HG03159 (cell line): ENCODE results near the gene SLC39A11.

ENCODE experiments used
- ATAC-seq: cut with Tn5 transposase; IDR thresholded peaks from one replicate; pipeline ENCODE4 v1.9.1; 2021; ENCODE audit warnings: mild to moderate bottlenecking, moderate library complexity; ENCODE audit not compliant: unreplicated experiment

Gene SLC39A11

DNA sequence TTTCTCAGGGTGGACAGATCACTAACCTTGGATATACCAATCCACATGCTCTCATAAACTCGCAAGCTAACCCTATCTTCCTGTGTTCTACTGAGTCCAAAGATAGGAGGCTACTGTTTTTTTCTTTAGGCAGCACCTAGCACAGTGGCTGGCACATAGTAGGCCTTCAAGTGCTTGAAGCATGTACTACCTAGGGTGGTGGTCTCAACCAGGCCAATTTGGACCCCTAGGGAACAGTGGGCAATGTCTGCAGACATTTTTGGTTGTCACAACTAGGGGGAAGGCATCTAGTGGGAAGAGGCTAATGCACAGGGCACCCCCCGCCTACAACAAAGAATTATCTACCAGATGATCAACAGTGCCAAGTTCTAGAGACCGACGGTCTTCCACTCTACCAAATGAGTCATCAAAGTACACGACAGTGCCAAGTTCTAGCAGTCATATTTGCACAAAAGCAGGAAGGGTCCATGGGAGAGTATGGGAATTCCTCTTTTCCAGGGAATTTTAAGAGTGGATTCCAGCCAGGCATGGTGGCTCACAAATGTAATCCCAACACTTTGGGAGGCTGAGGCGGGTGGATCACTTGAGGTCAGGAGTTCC lies 390.3 kb downstream of the SLC39A11 start:
- ATAC-seq: no peak

DNA sequence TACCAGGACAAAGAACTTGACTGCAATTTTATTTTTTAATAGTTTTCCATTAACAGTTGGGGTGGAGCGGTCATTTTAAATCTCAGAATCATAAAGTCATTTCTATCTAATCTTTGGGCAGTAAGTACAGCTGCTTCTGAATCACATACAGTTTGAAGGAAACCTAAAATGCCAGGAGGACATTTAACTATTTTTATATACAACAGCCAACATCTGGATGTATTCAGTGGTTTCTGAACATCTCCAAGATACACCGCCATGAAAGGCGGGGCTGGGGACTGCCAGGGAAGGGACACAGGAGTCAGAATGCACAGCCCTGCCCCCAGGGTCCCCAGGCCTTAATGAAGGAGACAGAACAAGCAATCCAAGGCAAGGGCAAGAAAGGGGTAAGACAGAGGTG lies 392.3 kb downstream of the SLC39A11 start:
- no peak for ATAC-seq

DNA sequence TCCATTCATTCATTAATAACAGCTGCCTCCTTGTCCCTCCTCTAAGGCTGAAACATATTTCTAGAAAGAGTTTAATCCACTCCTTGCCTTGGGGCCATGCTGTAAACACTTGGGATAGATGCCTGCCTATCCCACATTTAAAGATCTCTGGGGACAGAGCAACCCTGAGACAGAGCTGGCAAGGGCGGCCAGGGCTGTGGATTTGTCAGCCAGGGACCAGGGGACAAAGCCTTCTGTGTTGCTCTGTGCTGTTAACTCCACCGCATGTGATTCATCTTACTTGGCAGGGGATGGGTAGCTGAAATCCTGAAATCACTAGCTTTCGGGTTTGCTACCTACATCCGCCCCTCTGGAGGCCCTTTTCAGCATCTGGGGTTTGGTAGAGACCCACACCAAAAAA lies 392.9 kb downstream of the SLC39A11 start:
- no peak for ATAC-seq

DNA sequence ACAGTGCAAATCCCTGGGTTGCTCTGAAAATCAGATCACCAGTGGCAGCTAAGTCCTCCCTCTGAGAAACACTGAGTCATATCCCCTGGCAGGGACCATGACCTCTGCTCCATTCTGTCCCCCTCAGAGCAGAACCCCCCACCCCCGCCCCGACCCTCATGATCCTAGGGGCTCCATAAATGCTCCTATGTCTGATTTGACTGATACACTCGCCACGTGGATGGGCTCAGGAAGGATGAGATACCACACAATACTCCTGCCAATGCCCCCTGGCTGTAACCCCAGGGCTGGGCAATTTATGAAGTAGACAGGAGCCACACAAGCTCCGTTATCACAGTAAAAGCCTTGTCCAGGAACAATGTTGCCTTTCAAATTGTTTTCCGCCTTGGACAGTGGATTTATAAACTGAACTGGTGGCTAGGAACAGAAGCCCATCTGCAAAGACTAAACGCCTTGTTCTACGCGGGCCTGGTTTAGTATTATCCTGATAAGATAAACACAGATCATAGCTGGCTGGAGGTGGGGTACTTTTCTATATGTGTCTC lies 394.8 kb downstream of the SLC39A11 start:
- no peak for ATAC-seq

DNA sequence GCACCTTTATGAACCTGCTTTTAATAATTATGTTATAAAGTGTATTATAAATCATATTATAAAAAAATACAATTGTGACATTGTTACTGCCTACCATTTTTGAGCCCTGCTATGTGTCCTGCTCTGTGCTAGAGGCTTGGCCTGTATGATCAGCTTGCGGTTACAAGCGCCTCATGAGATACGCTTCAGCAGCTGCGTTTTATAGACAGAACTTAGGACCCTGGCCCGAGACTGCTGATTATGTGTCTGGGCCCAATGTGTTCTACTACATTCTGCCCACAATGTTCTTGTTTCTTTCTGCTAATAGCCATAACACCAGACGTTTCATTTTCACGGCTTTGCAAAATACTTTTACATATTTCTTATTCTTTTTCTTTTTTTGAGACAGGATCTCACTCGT lies 395.8 kb downstream of the SLC39A11 start:
- ATAC-seq: no peak

DNA sequence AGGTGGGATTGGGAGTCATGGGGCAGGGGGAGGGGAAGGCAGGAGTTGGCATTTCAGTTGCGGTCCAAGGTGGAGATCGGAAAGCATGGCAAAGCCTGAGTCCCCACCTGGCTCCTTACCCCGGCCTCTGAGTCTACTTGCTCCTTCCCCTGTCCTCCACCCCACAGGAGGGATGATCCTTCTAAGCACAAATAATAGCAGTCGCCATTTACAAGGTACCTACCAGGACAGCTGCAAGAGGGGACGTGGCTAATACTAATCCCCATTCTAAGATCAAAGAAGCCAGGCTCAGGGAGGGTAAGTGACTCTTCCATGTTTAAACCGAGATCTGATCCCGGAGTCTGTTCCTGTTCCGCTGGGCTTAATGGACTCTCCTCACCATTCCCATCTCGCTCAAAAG lies 396.3 kb downstream of the SLC39A11 start:
- ATAC-seq: no peak

DNA sequence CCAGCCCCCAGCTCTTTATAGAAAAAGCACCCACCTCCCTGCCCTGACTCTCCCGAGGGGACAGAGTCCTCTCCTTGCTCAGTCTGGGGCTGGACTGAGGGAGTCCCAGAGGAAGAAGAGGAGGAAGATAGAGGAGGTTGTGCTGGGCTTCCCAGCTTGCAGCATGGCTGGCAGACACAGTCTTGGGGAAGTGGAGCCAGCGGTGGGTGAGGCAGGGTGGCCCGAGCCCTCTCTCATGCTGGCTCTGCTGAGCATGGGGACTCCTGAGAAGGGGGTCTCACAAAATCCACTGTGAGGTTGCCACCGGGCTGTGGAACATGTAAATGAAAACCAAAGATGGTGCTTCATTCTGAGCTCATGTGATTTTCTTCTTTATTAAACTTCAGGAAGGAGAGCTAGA lies 398.5 kb downstream of the SLC39A11 start:
- no peak for ATAC-seq

DNA sequence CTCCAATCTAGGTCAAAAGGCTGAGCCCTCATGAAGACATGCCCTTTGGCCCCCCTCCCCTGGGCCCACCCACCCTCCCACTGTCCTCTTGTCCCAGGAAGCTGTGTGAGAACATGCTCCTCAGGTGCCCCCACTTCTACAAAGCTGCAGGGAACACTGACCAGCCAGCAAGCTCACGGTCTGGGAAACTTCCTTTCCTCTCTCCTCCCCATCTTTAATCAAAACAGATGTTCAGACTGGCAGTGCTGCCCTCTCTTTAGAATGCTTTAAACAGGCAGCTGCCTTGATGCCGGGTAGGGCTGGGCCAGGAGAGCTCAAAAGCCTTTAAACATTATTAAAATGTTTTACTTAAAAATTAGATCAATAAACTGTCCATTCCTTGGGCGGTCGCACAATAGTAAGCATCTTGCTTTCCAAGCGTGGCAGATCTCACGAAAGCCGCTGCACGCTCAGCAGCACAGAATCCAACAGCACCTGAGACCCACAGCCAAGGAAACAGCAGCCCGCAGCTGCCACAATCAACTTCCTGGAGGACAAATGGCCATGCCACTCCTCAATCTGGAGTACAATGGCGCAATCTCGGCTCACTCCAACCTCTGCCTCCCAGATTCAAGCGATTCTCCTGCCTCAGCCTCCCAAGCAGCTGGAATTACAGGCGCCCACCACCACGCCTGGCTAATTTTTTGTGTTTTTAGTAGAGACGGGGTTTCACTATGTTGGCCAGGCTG lies 399.2 kb downstream of the SLC39A11 start:
- ATAC-seq: no peak

DNA sequence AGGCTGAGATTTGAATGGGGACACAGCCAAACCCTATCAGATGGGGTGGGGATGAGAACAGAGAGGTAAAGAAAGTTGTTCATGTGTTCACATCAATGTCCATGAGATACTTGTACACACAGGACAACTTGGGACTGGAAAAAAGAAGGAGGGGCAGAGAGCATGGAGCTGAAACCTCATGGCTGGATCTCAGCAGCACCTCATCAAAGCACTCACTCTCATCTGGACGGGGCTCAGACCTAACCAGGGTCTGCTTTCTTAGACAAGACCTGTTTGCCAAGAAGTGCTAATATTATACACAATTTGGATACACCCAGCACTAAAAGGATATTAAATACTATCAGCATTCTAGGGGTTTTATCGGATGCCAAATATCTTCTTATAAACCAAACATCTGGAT lies 399.8 kb downstream of the SLC39A11 start:
- no peak for ATAC-seq

DNA sequence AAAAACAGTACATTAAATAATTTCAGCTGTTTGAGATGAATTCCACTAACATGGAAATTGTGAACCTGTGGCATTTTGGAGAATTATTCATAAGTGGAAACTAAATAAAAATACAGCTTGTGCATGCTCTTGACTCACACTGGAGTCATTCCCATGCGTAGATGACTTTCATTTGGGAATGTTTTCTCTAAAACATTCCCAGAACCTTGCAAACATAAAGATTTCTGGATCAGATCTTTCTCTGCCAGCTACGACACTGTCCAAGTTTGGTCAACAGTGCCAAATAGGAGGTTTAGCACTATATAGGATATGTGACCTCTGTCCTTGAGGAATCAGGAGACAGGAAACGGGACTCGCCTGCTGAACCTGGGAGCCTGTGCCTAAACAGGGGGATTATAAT lies 400.9 kb downstream of the SLC39A11 start:
- ATAC-seq: no peak

DNA sequence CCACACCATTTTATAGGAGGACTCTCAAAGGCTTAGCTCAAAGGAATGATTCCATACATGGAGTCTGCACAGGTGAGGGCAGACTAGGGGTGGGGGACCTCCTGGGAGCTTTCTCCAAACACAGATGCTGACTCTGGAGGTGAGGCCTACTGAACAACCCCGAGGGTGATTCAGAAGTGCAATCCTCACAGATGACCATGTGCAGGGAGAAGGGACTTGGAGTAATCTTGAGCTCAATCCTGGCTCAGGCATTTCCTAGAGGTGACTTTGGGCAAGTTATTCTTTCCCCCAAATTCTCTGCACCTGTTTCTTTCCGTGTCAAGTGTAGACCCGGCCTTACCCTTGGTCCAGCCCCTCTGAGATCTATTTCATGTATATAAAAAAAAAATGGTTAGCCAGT lies 401.5 kb downstream of the SLC39A11 start:
- ATAC-seq: no peak

DNA sequence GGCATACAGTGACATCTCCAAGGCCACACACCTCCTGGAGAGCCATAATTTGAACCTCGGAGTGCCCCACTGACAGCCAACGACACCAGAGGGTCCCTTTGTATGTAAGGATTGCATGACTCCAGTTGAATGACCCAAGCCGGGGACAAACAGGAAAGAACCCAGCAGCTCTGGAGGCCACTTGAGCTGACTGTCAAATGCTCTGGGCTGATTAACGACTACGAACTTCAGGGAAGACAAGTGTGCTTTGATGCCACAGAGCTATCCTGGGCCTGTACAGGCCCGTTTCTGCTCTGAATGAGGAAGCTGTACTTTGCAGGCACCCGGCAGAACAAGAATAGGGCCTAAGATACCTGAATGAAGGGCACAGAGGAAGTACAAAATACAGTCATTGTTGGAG lies 404.6 kb downstream of the SLC39A11 start:
- ATAC-seq: no peak

DNA sequence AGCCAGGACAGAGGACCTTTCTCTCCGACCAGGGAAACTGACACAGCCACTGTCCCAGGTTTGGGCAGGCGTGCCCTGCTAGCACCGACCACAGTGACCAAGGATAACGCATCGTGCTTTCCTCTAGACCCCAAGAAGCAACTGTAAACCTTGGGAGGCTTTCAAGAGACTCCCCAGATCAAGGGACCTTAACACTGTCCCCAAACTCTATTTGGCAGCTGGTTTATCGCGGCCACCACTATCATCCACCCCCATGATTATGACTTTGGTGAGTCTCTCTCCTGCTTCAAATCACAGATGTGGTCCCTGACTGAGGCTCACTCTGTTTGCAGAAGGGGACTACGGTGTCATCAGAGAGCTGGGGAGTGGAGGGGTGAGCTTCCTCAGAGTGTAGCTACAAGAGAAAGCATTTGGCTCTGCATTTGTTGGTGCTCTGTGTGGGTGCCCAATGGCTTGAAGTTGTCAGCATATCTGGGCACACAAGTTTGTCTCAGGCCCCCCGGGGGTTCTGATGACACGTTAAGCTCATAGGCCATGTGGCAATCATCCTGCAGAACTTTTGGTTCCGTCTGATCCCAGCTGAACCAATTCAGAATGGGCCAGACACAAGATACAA lies 408.0 kb downstream of the SLC39A11 start:
- no peak for ATAC-seq

DNA sequence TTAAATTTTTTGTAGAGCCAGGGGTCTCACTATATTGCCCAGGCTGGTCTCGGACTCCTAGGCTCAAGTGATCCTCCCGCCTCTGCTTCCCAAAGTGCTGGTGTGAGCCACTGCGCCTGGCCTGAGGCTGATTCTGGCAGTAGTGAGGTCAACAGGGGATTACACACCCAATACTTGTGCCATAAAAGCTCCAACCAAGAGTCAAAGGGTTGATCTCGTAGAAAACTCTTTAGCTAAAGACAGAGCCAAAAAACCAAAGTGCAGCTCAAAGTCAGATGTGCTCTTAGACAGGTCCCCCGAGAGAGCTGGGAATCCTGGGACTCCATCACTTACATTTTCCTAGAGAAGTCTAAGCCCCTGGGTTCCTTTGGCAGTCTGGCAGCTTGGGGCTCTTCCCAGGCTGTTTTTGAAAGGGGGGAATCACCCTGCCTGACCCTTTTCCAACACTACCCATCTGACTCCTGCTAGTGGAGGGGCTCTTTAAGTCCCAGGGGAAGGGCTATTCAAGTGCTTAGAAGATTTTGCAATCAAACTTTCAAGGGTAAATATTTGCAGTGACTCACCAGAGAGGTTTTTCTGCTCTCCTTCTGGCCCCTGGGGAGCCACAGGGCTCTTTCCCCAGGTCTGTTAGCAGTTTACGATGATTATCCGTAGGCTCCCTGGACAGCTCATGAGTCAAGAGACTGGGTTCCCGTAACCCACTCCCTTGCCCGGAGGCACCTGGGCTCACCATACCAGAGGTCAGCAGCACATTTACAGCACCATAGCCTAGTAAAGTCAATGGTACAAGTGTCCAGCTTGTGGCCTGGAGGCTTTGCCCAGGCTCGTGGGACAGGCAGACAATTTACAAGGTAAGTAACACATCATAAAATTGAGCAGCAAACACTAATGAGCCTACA lies 408.7 kb downstream of the SLC39A11 start:
- ATAC-seq: no peak

DNA sequence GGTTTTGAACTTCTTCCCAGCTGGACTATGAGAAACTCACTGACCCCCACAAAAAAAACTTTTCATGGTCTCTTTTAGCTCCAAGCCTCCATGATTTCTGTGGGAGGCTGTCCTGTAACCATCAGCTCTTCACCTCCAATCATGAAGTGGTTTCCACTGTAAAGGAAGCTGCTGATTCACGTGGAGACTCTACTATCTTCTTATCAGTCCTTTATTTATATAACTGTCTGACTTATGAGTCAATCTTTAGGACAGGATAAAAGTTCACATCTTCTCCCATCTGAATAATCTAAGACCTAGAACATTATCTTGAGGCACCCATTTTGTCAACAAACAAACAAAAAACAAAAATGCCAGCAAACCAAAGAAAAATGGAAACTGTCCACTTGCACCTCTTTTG lies 409.9 kb downstream of the SLC39A11 start:
- ATAC-seq: no peak

DNA sequence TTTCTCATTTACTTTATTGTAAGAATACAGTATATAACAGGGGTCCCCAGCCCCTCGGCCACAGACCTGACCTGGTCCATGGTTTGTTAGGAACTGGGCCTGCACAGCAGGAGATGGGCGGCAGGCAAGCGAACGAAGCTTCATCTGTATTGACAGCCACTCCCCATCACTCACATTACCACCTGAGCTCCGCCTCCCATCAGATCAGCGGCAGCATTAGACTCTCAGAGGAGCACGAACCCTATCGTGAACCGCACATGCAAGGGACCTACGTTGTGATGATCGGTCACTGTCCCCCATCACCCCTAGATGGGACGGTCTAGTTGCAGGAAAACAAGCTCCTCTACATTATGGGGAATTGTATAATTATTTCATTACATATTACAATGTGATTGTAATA lies 410.6 kb downstream of the SLC39A11 start:
- ATAC-seq: no peak

DNA sequence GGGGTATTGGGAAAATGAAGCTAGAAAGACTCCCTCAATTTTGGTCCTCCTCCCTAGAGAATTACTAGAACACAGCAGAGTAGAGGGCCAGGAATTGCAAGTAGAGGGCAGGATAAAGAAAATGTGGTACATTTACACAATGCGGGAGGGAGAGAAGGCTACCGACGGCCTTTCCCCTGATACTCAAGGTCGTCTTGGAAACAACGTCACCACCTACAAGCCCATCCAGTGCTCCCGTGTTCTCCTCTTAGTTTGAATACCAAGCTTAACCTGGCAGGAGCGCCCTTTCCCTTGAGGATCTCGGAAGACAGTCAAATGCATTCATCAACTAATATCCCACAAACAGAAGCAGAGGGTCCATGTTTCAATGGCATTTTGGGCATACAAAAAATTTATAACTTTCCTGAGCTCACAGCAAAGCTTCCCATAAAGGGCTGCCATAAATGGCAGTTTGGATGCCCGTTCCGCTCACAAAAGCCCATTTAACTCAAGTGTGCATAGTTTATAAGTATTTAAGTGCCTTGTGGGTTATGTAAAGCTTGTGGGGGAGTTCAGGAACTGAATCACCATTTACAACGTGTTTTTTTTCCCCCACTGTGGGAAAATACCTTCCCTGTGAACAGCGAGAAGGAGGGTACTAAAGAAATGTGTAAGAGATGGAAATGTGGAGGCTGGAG lies 414.6 kb downstream of the SLC39A11 start:
- ATAC-seq: no peak

DNA sequence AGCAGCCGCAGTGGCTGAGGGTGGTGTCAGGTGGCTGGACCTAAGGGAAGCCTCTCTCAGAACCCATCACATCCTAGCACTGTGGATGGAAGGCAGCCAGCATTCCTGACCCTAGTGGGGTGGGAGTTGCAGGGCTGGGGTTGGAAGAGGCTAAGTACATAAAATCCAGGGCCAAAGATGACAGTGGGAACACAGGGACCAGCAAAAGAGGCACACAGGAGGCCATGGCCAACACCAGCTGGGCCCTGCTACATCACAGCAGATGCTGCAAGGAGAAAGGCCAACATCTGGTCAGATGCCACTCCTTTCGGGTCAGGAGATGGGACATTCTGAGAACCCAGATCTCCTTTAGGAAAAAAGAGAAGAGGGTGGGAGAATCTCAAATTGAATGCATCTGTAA lies 415.4 kb downstream of the SLC39A11 start:
- ATAC-seq: no peak

DNA sequence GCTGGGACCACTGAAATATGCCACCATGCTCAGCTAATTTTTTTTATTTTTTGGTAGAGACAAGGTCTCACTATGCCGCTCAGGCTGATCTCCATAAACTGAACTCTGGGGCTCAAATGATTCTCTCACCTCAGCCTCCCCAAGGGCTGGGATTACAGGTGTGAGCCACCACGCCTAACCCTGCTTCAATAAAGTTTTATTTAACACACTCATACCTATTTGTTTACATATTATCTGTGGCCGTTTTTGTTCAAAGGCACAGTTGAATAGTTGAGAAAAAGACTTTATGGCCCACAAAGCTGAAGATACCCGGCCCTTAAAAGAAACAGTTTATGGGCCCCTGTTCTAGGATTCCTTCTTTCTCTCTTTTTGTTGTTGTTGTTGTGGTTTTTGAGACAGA lies 419.8 kb downstream of the SLC39A11 start:
- ATAC-seq: no peak

DNA sequence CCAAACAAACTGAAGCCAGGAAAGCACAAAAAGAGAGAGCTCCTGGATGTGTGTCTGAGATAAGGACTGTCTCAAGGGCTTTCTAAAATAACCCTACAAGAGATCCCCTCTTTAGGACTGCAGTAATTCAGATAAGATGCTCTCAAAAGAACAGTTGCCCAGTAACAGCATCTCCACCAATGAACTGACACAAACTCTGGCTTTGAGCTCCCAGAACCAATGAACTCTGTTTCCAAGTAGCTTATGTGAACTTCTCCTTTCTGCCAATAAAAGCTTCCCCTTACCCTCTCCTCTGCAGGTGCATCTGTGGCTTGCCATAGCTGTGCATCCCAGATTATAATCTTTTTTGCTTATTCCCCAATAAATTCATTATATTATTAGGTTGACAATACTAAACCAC lies 421.5 kb downstream of the SLC39A11 start:
- no peak for ATAC-seq
